Activated B cell treated with CpG ODN at 0.5 μM for 24 hours (primary cell): ENCODE measurements around the gene SYTL1. TPM values are rescaled to one million over a fixed set of nuclear protein-coding genes. Genes with fewer than 3 reads are reported as not detected.

ENCODE experiments used
- ATAC-seq: fragments of 200-7000 bp; cut with Tn5 transposase; one replicate; pipeline ENCODE4 v1.10.0; 2021; ENCODE audit warnings: low read depth, mild to moderate bottlenecking, moderate library complexity
- CTCF ChIA-PET: fragments of 350-600 bp; sonication (Branson Sonifier 250); formaldehyde crosslinking; loops from one replicate; lab custom pipeline; 2021; ENCODE audit warnings: antibody characterized with exemption; lab: Charles Lee
- POLR2A ChIA-PET: fragments of 350-600 bp; sonication (Branson Sonifier 250); formaldehyde crosslinking; loops from one replicate; lab custom pipeline; 2021; ENCODE audit warnings: antibody characterized with exemption; lab: Charles Lee
- DNase-seq: peaks from one replicate; pipeline ENCODE4 v3.0.0; 2022
- H3K27ac Mint-ChIP-seq: one replicate; pipeline ENCODE4 v1.8.0; 2020; ENCODE audit warnings: mixed read lengths
- H3K27me3 Mint-ChIP-seq: one replicate; pipeline ENCODE4 v1.8.0; 2021; ENCODE audit warnings: mixed read lengths
- H3K36me3 Mint-ChIP-seq: one replicate; pipeline ENCODE4 v1.8.0; 2021; ENCODE audit warnings: low read depth, mixed read lengths
- H3K4me1 Mint-ChIP-seq: one replicate; pipeline ENCODE4 v1.8.0; 2021; ENCODE audit warnings: mixed read lengths
- H3K4me3 Mint-ChIP-seq: one replicate; pipeline ENCODE4 v1.8.0; 2020; ENCODE audit warnings: mild to moderate bottlenecking, mixed read lengths
- H3K9me3 Mint-ChIP-seq: one replicate; pipeline ENCODE4 v1.8.0; 2020; ENCODE audit warnings: mixed read lengths
- intact Hi-C: fragments of 100-400 bp; cut with micrococcal nuclease; formaldehyde crosslinking; loops from one replicate; pipeline ENCODE4 v1.15.1; 2024
- total RNA-seq: library from RNA; stranded (reverse); gene quantifications from 2 replicates; pipeline ENCODE4 v1.2.3, GENCODE V29; 2022
- TF ChIP-seq, protein P1 (sequence below): fragments of 200-600 bp; IDR thresholded peaks from one replicate; pipeline ENCODE4 v1.8.0; 2022; ENCODE audit warnings: antibody characterized with exemption, mild to moderate bottlenecking

Gene SYTL1, protein sequence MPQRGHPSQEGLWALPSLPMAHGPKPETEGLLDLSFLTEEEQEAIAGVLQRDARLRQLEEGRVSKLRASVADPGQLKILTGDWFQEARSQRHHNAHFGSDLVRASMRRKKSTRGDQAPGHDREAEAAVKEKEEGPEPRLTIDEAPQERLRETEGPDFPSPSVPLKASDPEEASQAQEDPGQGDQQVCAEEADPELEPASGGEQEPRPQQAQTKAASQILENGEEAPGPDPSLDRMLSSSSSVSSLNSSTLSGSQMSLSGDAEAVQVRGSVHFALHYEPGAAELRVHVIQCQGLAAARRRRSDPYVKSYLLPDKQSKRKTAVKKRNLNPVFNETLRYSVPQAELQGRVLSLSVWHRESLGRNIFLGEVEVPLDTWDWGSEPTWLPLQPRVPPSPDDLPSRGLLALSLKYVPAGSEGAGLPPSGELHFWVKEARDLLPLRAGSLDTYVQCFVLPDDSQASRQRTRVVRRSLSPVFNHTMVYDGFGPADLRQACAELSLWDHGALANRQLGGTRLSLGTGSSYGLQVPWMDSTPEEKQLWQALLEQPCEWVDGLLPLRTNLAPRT
- total RNA-seq = 76.0 and 81.9 TPM in 2 replicates

- H3K4me3 Mint-ChIP-seq = peak within 1 kb of the TSS; percentile 80
- H3K4me1 Mint-ChIP-seq = peaks cover 67% of the 10 kb centered on the region
- TF ChIP-seq, protein P1, sequence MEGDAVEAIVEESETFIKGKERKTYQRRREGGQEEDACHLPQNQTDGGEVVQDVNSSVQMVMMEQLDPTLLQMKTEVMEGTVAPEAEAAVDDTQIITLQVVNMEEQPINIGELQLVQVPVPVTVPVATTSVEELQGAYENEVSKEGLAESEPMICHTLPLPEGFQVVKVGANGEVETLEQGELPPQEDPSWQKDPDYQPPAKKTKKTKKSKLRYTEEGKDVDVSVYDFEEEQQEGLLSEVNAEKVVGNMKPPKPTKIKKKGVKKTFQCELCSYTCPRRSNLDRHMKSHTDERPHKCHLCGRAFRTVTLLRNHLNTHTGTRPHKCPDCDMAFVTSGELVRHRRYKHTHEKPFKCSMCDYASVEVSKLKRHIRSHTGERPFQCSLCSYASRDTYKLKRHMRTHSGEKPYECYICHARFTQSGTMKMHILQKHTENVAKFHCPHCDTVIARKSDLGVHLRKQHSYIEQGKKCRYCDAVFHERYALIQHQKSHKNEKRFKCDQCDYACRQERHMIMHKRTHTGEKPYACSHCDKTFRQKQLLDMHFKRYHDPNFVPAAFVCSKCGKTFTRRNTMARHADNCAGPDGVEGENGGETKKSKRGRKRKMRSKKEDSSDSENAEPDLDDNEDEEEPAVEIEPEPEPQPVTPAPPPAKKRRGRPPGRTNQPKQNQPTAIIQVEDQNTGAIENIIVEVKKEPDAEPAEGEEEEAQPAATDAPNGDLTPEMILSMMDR = no peak
- ATAC-seq (peak; percentile 76), DNase-seq (peak; percentile 72)
- intact Hi-C loops = loop anchor here (1.0 to 10.0 kb wide), 5 partner anchors 8 to 647 kb away; partner anchors contain the start of genes ARID1A, FAM76A and TMEM222
- ChIA-PET CTCF (interaction anchor here (0.7 to 3.7 kb wide), 9 partner anchors 9 to 54 kb away, joined by 3 to 23 read pairs (median 4); partner anchors contain the start of gene MAP3K6), POLR2A (interaction anchor here (0.5 to 4.7 kb wide), 18 partner anchors 8 to 431 kb away, joined by 3 to 75 read pairs (median 4); partner anchors contain the start of genes FAM76A, GPR3, MAP3K6 and STX12)
- H3K27me3 Mint-ChIP-seq = no peaks in the 10 kb centered on the region
- no peaks in the 10 kb centered on the region for H3K9me3 Mint-ChIP-seq
- H3K36me3 Mint-ChIP-seq = peaks cover 26% of the 10 kb centered on the region
- peak within 1 kb of the TSS; percentile 87 for H3K27ac Mint-ChIP-seq
These were observed at the start of gene SYTL1 for GRCh38 chr1:27341525-27342252. Gene SYTL1 (plus strand): TSS chr1:27342022. CDS start chr1:27345335, 3,313 bp downstream.

DNA sequence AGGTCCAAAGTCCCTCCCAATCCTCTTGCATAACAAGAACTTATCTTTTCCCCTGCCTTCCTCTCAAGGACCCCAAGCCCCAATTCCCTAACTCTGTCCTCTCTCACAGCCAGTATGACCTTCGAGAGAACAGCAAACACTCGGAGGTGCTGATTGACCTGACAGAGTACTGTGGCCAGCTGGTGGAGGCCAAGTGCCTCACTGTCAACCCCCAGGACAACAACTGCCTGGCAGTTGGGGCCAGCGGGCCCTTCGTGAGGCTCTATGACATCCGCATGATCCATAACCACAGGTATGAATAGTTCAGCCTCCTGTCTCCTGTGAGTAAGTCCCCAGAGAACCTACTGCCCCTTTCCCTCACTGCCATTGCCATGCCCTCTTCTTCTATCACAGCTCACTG lies 49.7 kb upstream of the SYTL1 start:
- TF ChIP-seq, protein P1 = no peak
- intact Hi-C loops = no loop called here
- Mint-ChIP-seq H3K9me3 (no peaks in the 10 kb centered on the region), H3K27me3 (no peaks in the 10 kb centered on the region), H3K4me3 (no peak overlapping the region), H3K27ac (no peak overlapping the region), H3K36me3 (peaks cover 69% of the 10 kb centered on the region), H3K4me1 (no peaks in the 10 kb centered on the region)
- ATAC-seq (no peak), DNase-seq (no peak)
- ChIA-PET CTCF (interaction anchor here (1.4 kb wide), 1 partner anchor 9 kb away, joined by 8 read pairs; no protein-coding TSS in a partner anchor), POLR2A (interaction anchor here (0.7 kb wide), 1 partner anchor 8 kb away, joined by 4 read pairs; no protein-coding TSS in a partner anchor)

DNA sequence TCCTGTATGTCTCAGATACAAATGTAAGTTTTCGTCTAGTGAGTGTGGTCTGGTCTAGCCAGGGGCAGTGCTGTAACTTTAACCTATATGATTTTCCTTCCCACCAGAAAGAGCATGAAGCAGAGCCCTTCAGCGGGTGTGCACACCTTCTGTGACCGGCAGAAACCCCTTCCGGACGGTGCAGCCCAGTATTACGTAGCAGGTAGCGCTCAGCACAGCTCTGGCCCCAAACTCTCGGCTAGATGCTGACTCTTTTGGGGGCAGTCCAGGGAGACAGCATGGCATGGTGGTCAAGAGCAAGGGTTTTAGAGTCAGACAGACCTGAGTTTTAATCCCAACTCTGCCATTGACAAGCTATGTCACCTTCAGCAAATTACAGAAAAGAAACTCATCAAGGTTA lies 47.9 kb upstream of the SYTL1 start:
- TF ChIP-seq, protein P1 = no peak

GRCh38 chr1:27296773-27297291 lies 45.0 kb upstream of the SYTL1 start:
- H3K36me3 Mint-ChIP-seq = peaks cover 80% of the 10 kb centered on the region
- peaks cover 3% of the 10 kb centered on the region for H3K4me1 Mint-ChIP-seq
- TF ChIP-seq, protein P1 = no peak
- H3K4me3 Mint-ChIP-seq = no peak overlapping the region
- H3K27ac Mint-ChIP-seq = no peak overlapping the region
- ATAC-seq = peak; percentile 67
- intact Hi-C loops = loop anchor here (1.0 kb wide), 2 partner anchors 98 to 309 kb away; no protein-coding TSS in a partner anchor
- ChIA-PET POLR2A (interaction anchor here (0.6 to 3.3 kb wide), 3 partner anchors 98 to 375 kb away, joined by 5 to 11 read pairs (median 6); no protein-coding TSS in a partner anchor), CTCF (interaction anchor here (0.7 to 10.7 kb wide), 41 partner anchors 10 to 408 kb away, joined by 3 to 208 read pairs (median 4); partner anchors contain the start of genes AHDC1, CD164L2, GPR3 and IFI6)
- H3K9me3 Mint-ChIP-seq = no peaks in the 10 kb centered on the region
- peak; percentile 61 for DNase-seq
- no peaks in the 10 kb centered on the region for H3K27me3 Mint-ChIP-seq

More for the DNA sequence above, 47.9 kb upstream of the SYTL1 start:
- Mint-ChIP-seq H3K4me3 (no peak overlapping the region), H3K27me3 (no peaks in the 10 kb centered on the region), H3K36me3 (peaks cover 76% of the 10 kb centered on the region), H3K27ac (no peak overlapping the region), H3K4me1 (no peaks in the 10 kb centered on the region), H3K9me3 (no peaks in the 10 kb centered on the region)
- ATAC-seq (no peak), DNase-seq (no peak)
- intact Hi-C loops = no loop called here
- ChIA-PET CTCF (interaction anchor here (0.6 to 10.7 kb wide), 8 partner anchors 10 to 103 kb away, joined by 3 to 208 read pairs (median 3); no protein-coding TSS in a partner anchor), POLR2A (interaction anchor here (0.6 kb wide), 1 partner anchor 178 kb away, joined by 3 read pairs; no protein-coding TSS in a partner anchor)
